HG03469 (cell line): ENCODE results near the gene TACR1.
"Not testable (repeated sequence)": the region's sequence is repeated elsewhere in the genome, so short reads cannot be mapped to it uniquely, and the experiment has no call there.

Experiments used
- ATAC-seq: cut with Tn5 transposase; IDR thresholded peaks from one replicate; pipeline ENCODE4 v1.9.1; 2021; ENCODE audit warnings: mild to moderate bottlenecking, moderate library complexity, moderate number of reproducible peaks; ENCODE audit not compliant: unreplicated experiment

TACR1 gene

DNA sequence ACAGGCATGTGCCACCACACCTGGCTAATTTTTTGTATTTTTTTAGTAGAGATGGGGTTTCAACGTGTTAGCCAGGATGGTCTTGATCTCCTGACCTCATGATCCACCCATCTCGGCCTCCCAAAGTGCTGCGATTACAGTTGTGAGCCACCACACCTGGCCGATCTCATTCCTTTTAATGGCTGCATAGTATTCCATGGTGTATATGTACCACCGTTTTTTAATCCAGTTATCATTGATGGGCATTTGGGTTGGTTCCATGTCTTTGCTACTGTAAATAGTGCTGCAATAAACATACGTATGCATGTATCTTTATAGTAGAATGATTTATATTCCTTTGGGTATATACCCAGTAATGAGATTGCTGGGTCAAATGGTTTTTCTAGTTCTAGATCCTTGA lies 51.4 kb downstream of the TACR1 start:
- ATAC-seq: not testable (repeated sequence)

DNA sequence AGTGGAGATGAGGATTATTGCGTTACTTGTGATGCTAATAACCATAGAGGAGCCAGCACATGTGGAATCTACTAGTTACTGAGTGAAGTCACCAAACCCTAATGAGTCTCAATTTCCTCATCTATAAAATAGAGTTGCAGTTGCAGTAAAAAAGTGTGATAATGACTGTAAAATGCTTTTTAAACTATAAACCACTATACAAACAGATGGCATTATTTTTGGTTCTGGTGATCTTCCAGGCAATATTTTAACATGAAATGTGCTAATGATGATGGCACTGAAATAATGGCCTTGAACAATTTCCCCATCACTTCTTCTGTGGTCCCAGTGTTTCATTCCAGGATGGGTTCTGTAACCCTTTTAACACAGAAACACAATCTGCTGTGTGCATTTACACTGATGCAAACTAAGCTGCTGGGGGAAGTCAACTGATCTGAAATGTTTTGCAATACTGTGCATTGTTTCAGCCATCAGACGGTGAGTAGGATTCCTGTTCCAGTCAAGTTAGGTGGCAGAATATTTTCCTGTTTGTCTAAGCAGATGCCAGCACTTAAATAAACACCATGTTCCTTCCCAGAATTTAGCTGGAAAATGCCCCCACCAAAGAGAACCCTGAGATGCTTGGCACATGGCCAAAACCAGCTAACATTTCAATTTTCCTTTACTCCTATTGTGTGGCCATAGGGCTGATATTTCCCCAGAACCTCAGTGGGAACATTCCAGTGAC lies 52.6 kb downstream of the TACR1 start:
- ATAC-seq: no peak

DNA sequence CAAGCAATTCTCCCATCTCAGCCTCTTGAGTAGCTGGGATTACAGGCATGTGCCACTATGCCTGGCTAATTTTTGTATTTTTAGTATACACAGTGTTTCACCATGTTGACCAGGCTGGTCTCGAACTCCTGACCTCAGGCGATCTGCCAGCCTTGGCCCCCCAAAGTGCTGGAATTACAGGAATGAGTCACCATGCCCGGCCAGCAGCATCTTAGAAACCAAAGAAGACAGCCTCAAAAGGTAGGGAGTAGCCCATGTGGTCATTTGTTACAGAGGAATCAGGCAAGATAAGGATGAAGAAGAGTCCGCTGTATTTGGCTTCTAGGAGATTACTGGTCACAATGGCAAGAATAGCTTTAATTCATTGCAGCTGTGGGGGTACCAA lies 53.1 kb downstream of the TACR1 start:
- not testable (repeated sequence) for ATAC-seq

DNA sequence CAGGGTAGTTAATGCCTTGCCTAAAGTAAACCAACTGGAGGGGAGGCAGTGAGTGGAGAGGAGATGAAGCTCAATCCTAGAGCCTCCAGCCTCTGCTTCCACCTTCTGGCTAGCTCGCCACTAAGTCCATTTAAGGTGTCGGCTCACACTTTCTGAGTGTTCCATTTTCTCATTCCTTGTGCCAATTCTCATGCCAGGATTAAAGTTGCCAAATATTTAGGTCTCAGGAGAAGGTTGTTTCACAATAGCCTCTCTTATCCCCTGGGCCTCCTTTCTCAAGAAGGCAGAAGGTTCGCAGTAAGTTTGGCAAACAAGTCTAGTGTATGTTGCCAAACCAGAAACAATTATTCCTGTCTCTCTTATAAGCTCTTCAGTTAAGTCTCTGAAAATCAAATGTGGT lies 57.2 kb downstream of the TACR1 start:
- no peak for ATAC-seq

DNA sequence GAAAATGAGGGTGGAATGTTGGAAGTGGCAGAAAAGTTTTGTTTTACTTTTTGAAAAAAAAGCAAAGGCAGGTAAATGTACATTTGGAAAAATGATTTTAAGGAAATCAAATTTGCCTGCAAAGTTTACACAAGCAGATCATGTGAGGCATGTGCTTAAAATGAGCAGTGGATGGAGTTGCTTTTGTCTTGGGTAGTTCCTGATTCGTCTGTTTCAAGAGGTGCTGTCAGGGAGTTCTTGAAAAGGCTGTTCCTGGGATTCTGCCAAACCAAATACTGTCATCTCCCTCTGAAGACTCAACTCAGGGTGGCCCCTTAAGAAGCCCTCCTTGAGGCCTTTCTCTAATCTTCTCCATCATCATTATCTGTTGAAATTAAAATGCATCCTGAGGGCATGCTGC lies 59.0 kb downstream of the TACR1 start:
- no peak for ATAC-seq

DNA sequence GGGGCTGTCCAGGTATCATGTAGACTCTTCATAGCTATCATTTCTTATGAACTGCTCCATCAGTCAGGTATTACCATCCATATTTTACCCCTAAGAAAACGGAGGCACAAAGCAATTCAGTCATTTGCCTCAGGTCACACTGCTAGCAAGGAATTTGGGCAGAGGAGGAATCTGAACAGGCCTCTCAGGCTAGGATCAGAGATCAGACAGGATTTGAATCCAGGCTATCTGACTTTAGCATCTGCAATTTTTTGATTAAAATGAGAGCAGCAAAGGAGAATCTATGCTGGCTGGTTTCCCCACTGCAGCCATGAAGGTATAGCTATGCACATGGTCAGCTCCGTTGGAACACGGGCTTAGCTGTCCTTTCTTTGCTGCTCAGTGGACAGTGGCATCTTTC lies 60.1 kb downstream of the TACR1 start:
- no peak for ATAC-seq

DNA sequence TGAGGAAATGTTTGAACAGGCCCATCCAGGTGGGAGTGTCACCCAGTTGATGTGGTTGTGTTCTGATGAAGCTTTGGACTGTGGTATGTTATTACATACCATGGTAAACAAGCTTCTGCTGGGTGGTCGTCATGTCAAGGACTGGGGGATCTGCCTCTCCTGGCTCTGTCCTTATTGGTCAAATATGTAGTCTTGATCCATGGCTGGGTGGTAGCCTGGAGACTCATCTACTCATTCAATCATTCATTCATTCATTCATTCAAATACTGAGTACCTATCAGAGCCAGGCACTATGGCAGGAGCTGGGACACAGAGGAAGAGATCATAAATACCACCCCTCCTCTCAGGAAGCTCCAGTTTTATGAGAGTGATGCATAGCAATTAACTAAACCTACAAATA lies 60.8 kb downstream of the TACR1 start:
- ATAC-seq: no peak

DNA sequence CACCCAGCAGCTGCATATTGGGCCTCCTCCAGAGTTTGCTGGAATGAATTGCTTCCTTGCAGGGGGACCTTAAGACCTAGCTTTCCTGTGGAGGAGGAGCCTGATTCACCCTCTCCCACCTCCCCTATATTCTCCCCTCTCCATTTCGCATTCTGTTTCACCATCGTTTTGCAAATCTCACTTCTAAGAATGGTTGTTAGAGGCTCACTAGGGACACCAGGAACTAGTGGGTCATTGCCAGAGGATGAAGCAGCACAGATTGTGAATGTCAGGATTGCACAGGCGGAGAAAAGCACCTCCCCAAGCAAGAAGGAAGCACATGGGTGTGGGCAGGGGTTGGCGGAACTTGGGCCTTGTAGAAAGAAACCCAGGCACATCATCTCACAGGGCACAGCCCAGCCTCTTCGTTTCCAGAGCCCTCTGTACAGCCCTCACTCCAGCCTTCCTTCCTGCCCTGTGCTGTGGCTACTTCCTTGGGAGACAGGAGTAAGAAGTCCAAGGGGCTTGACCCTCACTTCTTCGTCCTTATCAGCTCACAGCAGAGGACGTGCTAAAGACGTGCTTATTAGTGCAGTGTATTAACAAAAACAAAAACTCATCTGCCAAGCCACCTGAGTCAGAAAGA lies 63.4 kb downstream of the TACR1 start:
- no peak for ATAC-seq

DNA sequence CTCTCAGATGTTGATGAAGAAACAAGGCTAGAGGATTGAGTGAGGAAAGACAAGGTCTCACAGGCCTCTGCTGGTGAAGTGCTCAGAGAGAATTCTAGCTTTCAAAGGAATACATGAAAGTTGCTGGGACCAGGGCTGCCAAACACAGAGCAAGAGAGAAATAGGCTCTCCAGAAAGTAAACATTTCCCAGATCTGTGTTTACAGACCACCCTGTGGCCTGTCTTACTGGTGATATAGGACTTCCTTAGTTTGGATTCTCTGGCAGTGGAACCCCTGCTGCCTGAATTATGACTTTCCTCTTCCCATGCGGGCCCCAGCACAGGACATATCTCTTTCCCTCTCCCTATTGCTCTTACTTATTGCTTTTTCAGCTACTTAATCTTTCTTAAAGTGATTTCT lies 64.5 kb downstream of the TACR1 start:
- no peak for ATAC-seq

DNA sequence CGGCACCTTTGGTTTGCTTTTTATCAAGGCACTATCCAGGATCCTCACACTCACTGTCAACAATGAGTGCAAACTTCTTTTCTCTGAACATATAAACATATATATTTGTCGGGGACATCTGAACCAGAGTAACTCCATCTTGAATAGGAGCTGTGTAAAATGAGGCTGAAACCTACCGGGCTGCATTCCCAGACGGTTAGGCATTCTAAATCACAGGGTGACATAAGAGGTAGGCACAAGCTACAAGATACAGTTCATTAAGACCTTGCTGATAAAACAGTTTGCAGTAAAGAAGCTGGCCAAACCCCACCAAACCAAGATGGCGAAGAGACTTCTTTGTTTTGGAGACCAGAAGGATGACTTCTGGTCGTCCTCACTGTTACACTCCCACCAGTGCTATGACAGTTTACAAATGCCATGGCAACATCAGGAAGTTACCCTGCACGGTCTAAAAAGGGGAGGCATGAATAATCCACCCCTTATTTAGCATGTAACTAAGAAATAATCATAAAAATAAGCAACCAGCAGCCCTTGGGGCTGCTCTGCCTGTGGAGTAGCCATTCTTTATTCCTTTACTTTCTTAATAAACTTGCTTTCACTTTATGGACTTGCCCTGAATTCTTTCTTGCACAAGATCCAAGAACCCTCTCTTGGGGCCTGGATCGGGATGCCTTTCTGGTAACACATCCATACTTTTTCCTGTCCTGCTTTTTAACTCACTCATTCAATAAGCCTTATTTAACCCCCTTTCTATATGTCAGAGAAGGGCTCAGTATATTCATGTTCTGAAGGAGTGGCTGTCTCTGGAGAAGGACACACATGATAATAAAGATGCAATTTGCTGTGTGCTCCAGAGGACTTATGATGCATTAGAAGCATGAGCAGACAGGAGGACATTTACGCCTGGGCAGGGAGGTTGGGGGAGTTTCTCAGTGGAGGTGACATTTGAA lies 65.4 kb downstream of the TACR1 start:
- ATAC-seq: no peak

DNA sequence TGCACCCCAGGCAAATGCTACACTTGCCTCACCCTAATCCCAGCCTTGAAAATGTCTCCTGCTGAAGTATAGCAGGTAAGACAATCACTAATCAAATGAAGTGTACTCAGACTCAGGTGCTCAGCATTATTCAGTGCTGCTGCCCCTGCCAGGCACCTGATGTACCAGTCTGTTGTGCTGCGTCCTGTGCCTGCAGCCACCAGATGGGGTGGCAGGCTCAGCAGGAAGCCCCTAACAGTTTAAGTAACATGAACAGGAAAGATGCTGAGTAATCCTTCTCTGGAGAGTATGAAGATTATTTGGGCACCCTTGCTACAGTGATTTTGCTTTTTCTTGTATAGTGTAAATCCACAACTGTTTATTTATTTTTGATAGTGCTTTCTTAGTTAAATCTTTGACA lies 69.1 kb downstream of the TACR1 start:
- ATAC-seq: no peak

DNA sequence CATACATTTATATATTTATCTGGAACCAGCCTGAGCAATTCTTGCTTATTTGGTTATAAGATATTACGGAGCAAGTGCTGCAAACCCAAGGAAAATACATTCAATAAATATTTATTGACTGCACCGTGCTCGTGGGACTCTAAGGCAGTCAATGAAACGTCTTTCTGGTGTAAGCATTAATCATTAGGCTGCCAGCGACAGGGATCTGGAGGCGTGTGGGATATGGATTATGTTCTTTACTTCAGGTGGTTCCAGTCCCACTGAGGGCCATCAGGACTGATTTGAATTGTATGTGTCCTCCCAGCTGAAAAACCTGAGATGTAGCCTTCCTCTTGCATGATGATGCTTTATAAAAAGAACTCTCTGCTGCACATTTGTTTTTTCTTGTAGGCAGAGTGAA lies 75.4 kb downstream of the TACR1 start:
- ATAC-seq: no peak

DNA sequence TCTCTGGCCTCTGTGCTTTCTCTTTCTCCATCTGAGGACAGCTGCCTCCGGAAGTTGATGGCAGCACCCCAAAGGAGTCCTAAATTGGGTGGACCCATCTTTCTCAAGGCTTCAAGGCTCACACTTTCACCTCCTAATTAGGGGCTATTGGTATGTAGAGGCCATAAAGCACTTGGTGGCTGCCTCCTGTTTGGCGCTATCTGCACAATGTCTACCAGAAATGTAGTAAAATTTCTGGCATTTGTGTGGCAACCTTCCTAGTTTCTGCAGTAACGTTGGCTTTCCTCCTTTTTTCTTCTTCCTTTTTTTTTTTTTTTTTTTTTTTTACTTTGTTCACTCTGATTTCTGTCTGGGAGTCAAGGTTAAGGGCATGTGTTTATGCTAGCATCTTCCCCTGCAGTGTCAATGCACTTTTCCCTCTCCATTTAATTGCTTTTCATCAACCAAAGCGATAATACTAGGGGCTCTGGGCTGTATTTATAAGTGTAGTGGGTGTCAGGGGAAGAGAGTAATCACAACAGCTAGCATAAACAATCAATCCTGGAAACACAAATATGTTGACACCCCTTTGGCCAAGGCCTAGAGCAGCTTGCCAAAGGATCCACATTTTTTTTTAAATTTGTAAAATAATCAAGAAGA lies 86.0 kb downstream of the TACR1 start:
- no peak for ATAC-seq

DNA sequence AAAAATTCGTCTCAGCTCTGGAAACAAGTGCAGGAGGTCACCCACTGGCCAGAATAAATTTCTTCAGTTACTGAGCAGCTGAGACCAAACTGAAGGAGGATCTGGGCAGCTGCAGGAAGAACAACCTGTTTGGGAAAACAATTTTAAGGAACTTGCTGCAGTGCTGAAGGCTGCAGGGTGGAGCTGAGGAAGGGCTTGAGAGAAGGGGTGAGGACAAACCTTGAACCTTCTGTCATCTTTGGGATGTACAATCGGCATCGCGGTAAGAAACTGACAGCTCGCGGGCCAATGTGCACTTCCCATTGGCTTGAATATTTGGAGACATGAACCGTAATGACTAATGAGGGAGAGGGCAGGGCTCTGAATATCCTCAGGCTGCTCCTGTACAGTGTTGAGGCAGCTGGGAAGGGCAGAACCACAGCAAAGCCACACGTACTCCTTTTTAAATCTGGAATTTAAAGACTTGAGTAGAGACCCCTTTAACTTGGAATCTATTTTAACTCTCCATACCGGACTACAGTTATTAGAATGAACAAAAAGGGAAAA lies 90.3 kb downstream of the TACR1 start:
- ATAC-seq: no peak

DNA sequence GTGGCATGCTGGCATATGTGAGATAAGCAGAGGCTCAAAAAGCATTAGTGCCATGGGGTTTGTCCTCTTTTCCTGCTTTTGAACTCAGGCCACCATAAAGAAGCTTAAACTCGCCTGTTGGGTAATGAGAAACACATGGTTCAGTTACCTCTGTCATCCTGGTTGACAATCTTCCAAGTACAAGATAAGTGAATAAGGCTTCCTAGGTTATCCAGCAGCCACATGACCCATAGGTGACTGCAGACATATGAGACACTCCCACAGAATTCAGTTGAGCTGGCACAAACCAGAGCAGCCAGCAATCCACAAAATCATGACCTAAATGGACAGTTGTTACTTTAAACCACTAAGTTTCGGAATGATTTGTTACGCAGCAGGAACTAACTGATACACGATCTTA lies 97.3 kb downstream of the TACR1 start:
- no peak for ATAC-seq

DNA sequence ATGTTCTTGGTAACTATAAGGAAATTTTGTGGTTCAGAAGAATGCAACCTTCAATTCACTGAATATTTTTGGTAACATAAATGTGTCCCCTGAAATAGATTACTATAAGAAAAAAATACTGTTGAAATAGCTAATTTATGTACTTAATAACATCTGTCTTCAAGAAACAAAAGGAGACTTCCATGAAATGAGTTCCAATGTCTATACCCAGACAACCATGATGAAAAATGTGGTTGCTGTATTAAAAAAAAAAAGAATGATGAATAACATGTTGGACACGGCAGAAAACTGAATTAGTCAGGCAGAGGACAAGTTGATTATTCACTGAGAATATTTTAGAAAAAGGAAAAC lies 98.5 kb downstream of the TACR1 start:
- no peak for ATAC-seq

DNA sequence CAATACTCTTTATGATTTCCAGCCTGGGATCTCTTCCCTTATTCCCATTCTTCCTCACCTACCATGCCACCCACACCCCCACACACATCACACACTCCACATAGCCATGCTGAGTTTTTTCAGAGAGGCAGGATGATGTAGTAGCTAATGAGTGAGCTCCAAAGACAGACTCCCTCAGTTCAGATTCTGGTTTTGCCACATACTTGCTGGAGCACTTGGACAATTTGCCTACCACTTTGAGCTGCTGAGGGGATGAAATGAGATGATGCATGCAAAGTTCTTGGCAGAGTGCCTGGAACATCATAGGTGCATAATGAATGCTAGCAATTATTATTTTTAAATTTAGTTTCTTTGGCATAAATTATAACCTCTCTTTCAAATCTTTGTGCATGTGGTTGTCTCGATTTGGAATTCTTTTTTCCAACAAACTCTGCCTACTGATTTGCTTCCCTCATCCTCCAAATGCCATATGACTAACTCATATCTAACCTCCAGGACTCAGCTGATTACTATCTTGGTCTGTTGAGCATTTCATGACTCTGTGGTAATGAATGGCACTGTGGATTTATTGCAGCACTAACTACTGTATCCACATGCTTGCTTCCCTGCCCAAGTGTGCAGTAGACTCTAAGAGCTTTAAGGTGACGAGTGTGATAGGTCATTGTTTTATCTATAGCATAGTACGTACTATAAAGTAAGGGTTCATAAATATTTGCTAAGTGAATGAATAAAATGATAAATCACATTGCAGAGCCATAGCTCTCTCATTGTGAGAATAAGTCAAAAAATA lies 99.1 kb downstream of the TACR1 start:
- ATAC-seq: no peak

DNA sequence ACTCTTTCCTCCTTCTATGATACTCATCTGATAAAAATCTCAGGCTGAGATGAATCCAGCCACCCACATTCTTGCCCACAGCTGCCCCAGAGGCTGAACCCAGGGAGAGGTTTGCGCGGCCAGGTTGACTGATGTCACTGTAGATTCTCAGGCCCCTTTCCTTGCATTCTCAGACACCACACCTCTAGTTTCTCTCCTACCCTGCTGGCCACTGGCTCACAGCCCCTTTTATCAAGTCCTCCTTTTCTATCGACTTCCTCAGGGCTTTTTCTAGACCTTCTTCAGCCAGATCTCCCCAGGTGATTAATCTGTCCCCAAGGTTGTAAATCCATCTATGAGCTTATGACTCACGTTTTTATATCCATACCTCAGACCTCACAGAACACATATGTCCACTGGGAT lies 99.8 kb downstream of the TACR1 start:
- ATAC-seq: no peak

DNA sequence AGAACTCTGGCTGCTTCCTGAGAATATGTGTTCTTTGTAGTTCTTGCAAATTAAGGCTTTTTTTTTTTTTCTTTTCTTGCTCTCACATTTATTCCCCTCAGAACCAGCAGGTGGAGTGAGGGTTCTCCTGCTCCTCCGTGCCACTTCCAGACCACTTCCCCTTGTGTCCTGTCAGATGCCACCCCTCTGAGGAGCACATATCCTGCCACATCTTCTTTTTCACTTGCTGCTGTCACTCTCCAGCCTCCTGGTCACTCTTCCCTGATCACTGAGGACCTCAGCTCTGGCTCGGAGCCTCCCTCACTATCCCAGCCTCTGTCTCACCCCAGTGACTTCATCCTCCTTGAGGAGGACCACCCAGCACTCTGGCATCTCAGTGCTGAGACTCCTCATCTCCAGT lies 100.5 kb downstream of the TACR1 start:
- no peak for ATAC-seq

DNA sequence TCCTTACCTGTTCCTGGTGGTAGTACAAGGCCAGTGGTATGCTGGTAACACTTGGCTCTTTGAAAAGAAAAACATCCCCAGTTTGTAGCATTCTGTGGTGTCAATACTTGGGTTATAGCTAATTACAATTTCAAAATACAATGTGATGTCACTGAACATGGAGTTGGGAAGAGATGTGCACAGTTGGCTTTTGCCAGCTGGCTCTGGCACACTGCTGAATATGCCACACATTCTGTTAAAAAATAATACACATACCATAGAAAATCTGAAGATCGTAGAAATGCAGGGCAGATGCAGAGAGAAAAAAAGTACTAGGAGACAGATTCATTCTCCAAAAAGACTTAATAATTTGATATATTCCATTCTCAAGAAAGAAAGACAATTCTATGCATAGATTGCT lies 101.5 kb downstream of the TACR1 start:
- ATAC-seq: no peak
